GM21447 (cell line): Measurements from ENCODE around the gene NR1I2.

Experiments
- ATAC-seq: cut with Tn5 transposase; IDR thresholded peaks from one replicate; pipeline ENCODE4 v1.9.1; 2021; ENCODE audit not compliant: unreplicated experiment

NR1I2 gene

GRCh38 chr3:119817583-119818363, 35.9 kb downstream of the NR1I2 start:
- no peak for ATAC-seq

- ATAC-seq = no peak
Observed at GRCh38 chr3:119818937-119819336, 37.0 kb downstream of the NR1I2 start.

GRCh38 chr3:119819806-119820205, 37.9 kb downstream of the NR1I2 start:
- no peak for ATAC-seq

GRCh38 chr3:119825820-119826219, 43.9 kb downstream of the NR1I2 start:
- no peak for ATAC-seq

- ATAC-seq = no peak
Observed at GRCh38 chr3:119826711-119827608, 45.1 kb downstream of the NR1I2 start.

- no peak for ATAC-seq
Observed at GRCh38 chr3:119829420-119829819, 47.5 kb downstream of the NR1I2 start.

GRCh38 chr3:119831022-119831421, 49.1 kb downstream of the NR1I2 start:
- ATAC-seq = no peak

GRCh38 chr3:119831941-119832371, 50.1 kb downstream of the NR1I2 start:
- ATAC-seq = no peak

GRCh38 chr3:119834754-119835370, 53.0 kb downstream of the NR1I2 start:
- ATAC-seq = no peak

- ATAC-seq = no peak
Observed at GRCh38 chr3:119835556-119835955, 53.7 kb downstream of the NR1I2 start.

- ATAC-seq = no peak
Observed at GRCh38 chr3:119841808-119842471, 60.0 kb downstream of the NR1I2 start.

- ATAC-seq = no peak
Observed at GRCh38 chr3:119849126-119849525, 67.2 kb downstream of the NR1I2 start.

GRCh38 chr3:119856695-119857094, 74.8 kb downstream of the NR1I2 start:
- ATAC-seq = no peak

GRCh38 chr3:119858957-119859356, 77.1 kb downstream of the NR1I2 start:
- no peak for ATAC-seq

GRCh38 chr3:119859728-119860127, 77.8 kb downstream of the NR1I2 start:
- no peak for ATAC-seq

- no peak for ATAC-seq
Observed at GRCh38 chr3:119861681-119862080, 79.8 kb downstream of the NR1I2 start.

- ATAC-seq = no peak
Observed at GRCh38 chr3:119862616-119863015, 80.7 kb downstream of the NR1I2 start.

GRCh38 chr3:119864476-119864875, 82.6 kb downstream of the NR1I2 start:
- no peak for ATAC-seq
